SKM-1 treated with dmso at 0.1 percent for 144 hours (cell line): ENCODE measurements around the gene PCDHB7.
"Not testable (repeated sequence)": the region's sequence is repeated elsewhere in the genome, so short reads cannot be mapped to it uniquely, and the experiment has no call there.

Source experiments
- DNase-seq: peaks from one replicate; lab custom pipeline; 2025; ENCODE audit not compliant: unreplicated experiment; lab: John Stamatoyannopoulos, UW

PCDHB7 gene

DNA sequence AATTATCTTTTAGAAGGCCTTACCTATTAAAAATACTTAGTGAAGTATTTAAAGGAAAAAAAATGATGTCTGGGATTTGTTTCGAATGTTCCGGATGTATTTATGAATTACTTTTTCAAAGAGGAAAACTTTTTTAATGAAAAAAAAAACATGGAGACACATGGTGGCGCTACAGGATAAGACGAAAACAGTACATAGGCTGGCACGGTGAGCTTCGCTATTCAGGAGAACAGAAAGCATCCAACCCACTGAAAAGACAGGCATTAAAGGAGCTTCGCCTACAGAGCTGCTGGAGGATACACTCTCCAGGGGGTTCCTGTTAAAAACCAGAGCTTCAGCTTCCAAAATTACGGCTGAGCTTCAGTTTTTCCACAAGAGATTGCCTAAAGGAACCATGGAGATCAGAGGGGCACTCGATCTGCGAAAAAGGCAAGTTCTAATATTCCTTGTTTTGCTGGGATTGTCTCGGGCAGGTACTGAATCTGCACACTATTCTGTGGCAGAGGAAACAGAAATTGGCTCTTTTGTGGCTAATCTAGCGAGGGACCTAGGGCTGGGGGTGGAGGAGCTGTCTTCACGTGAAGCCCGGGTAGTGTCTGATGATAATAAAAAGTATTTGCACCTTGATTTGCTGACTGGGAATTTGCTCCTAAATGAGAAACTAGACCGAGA, 50.8 kb downstream of the PCDHB7 start, which contains the start of gene PCDHB14:
PCDHB14 (plus strand) TSS at position 232 of the 672 bp plus-strand sequence; CDS start at position 395, 163 bp downstream.
- DNase-seq, result no peak

- DNase-seq, result not testable (repeated sequence)
These were observed 52.4 kb downstream of the PCDHB7 start for GRCh38 chr5:141224844-141225243.

DNA sequence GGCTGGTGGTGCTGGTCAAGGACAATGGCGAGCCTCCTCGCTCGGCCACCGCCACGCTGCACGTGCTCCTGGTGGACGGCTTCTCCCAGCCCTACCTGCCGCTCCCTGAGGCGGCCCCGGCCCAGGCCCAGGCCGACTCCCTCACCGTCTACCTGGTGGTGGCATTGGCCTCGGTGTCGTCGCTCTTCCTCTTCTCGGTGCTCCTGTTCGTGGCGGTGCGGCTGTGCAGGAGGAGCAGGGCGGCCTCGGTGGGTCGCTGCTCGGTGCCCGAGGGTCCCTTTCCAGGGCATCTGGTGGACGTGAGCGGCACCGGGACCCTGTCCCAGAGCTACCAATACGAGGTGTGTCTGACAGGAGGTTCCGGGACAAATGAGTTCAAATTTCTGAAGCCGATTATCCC, 53.0 kb downstream of the PCDHB7 start:
- DNase-seq, result not testable (repeated sequence)
